GM18867 (cell line): Measurements from ENCODE around the gene SULT1E1.

Experiments used
- ATAC-seq: cut with Tn5 transposase; IDR thresholded peaks from one replicate; pipeline ENCODE4 v1.9.1; 2021; ENCODE audit warnings: mild to moderate bottlenecking, moderate library complexity; ENCODE audit not compliant: unreplicated experiment

Gene SULT1E1

GRCh38 chr4:69860052-69860451 lies at the start of gene SULT1E1:
SULT1E1 (minus strand) TSS chr4:69860145; CDS start chr4:69857644, 2,501 bp downstream.
- no peak for ATAC-seq

GRCh38 chr4:69909195-69909594 lies 49.2 kb upstream of the SULT1E1 start:
- ATAC-seq: no peak

GRCh38 chr4:69907151-69907550 lies 47.2 kb upstream of the SULT1E1 start:
- ATAC-seq: no peak

- no peak for ATAC-seq
Observed at GRCh38 chr4:69896530-69897116, 36.7 kb upstream of the SULT1E1 start.

- ATAC-seq: no peak
Observed at GRCh38 chr4:69894721-69895120, 34.8 kb upstream of the SULT1E1 start.

GRCh38 chr4:69894186-69894585 lies 34.2 kb upstream of the SULT1E1 start:
- no peak for ATAC-seq

- ATAC-seq: no peak
Observed at GRCh38 chr4:69888336-69888735, 28.4 kb upstream of the SULT1E1 start.

GRCh38 chr4:69882150-69882549 lies 22.2 kb upstream of the SULT1E1 start:
- ATAC-seq: no peak

GRCh38 chr4:69881173-69881773 lies 21.3 kb upstream of the SULT1E1 start:
- peak; percentile 90 for ATAC-seq

- no peak for ATAC-seq
Observed at GRCh38 chr4:69878250-69878649, 18.3 kb upstream of the SULT1E1 start.

- no peak for ATAC-seq
Observed at GRCh38 chr4:69877453-69877852, 17.5 kb upstream of the SULT1E1 start.

GRCh38 chr4:69876071-69876470 lies 16.1 kb upstream of the SULT1E1 start:
- ATAC-seq: no peak

GRCh38 chr4:69875576-69875975 lies 15.6 kb upstream of the SULT1E1 start:
- ATAC-seq: no peak

- no peak for ATAC-seq
Observed at GRCh38 chr4:69874507-69874906, 14.6 kb upstream of the SULT1E1 start.

- ATAC-seq: no peak
Observed at GRCh38 chr4:69861756-69862155, 1.8 kb upstream of the SULT1E1 start.

GRCh38 chr4:69860521-69861298 lies 765 bp upstream of the SULT1E1 start:
- no peak for ATAC-seq

- ATAC-seq: no peak
Observed at GRCh38 chr4:69859140-69859685, 732 bp downstream of the SULT1E1 start.

- no peak for ATAC-seq
Observed at GRCh38 chr4:69858690-69859089, 1.3 kb downstream of the SULT1E1 start.

GRCh38 chr4:69855822-69856221 lies 4.1 kb downstream of the SULT1E1 start:
- ATAC-seq: no peak

GRCh38 chr4:69849969-69850368 lies 10.0 kb downstream of the SULT1E1 start:
- peak; percentile 93 for ATAC-seq

- ATAC-seq: no peak
Observed at GRCh38 chr4:69849297-69849696, 10.6 kb downstream of the SULT1E1 start.

GRCh38 chr4:69848028-69848427 lies 11.9 kb downstream of the SULT1E1 start:
- ATAC-seq: no peak
